Upper lobe of left lung (tissue), 6 donors: Measurements from ENCODE around the gene HDAC5. TPM values are rescaled to one million over a fixed set of nuclear protein-coding genes. Genes with fewer than 3 reads are reported as not detected.

Experiments used
- ATAC-seq, 2 donors: fragments of 200-7000 bp; cut with Tn5 transposase; one replicate each; pipeline ENCODE4 v1.9.1; 2022; ENCODE audit warnings: mild to moderate bottlenecking in 2 of 2, moderate library complexity in 2 of 2; ENCODE audit not compliant: low FRiP score in 2 of 2
- DNase-seq, 2 donors: peaks; one replicate each; pipeline ENCODE4 v3.0.0-alpha.2; 2019 to 2020
- H3K27ac ChIP-seq, 4 donors: fragments of 200-600 bp; sonication (generic); one replicate each; pipeline ENCODE4 v1.5.1; 2016 to 2019
- H3K27me3 ChIP-seq, 4 donors: fragments of 200-600 bp; sonication (generic); one replicate each; pipeline ENCODE4 v1.5.1; 2017 to 2019
- H3K36me3 ChIP-seq, 4 donors: fragments of 200-600 bp; sonication (generic); one replicate each; pipeline ENCODE4 v1.5.1; 2016 to 2019
- H3K4me1 ChIP-seq, 4 donors: fragments of 200-600 bp; sonication (generic); one replicate each; pipeline ENCODE4 v1.5.1; 2018 to 2019
- H3K4me3 ChIP-seq, 4 donors: fragments of 200-600 bp; sonication (generic); one replicate each; pipeline ENCODE4 v1.5.1; 2017 to 2019; ENCODE audit warnings: mild to moderate bottlenecking in 2 of 4, moderate library complexity in 1 of 4
- H3K9me3 ChIP-seq, 4 donors: fragments of 200-600 bp; sonication (generic); one replicate each; pipeline ENCODE4 v1.5.1; 2018 to 2019
- CTCF ChIP-seq, 6 experiments: fragments of 450-650 bp in 4 of 6; fragments of 200-600 bp in 2 of 6; sonication (generic) in 2 of 6; IDR thresholded peaks; one replicate each; pipeline ENCODE4 v1.5.1; 2016 to 2019; ENCODE audit warnings: antibody characterized with exemption in 6 of 6
- EP300 ChIP-seq, 4 donors: sonication (generic); formaldehyde crosslinking; IDR thresholded peaks; one replicate each; pipeline ENCODE4 v1.5.1; 2017; ENCODE audit warnings: antibody characterized with exemption in 4 of 4, control low read depth in 2 of 4
- POLR2A ChIP-seq, 4 donors: fragments of 450-650 bp; IDR thresholded peaks; one replicate each; pipeline ENCODE4 v1.5.1; 2016 to 2017; ENCODE audit warnings: antibody characterized with exemption in 4 of 4, mild to moderate bottlenecking in 2 of 4
- POLR2AphosphoS5 ChIP-seq, 2 donors: sonication (generic); formaldehyde crosslinking; IDR thresholded peaks; one replicate each; pipeline ENCODE4 v1.5.1; 2017; ENCODE audit warnings: antibody characterized with exemption in 2 of 2
- WGBS, 2 donors: methylation state at CpG; one replicate each; pipeline ENCODE4 v1.1.5; 2017 to 2018; 5-methylcytosine and 5-hydroxymethylcytosine counted together
- total RNA-seq, 6 donors: library from RNA; depleted of rRNA in 4 of 6; stranded (reverse); fragments of >200 nt in 4 of 6; gene quantifications; one replicate each; pipeline versions ENCODE4 v1.1.0 to v1.2.1, GENCODE V29; 2016 to 2021
- donor health status: DM: no; HTN: no; CAD: no; lungs with moderate emphysema.
- donor health status: DM: no; HTN: yes; CAD: no; lungs with severe emphysema.

HDAC5 gene
- total RNA-seq, 6 donors from 2014 or later, result 59.9 to 138 (median 64.9) TPM

- WGBS, 2 donors, result 73 to 82% methylated on average over 10 of the region's 10 CpGs
- DNase-seq (no peak), ATAC-seq (no peak)
- no peak overlapping the region for H3K27ac ChIP-seq
- H3K4me1 ChIP-seq, result peaks cover 15 to 25% (median 20%) of the 10 kb centered on the region in 4 donors
- TF ChIP-seq POLR2AphosphoS5 (IDR thresholded peaks at IDR 0.05) (no peak), CTCF (IDR thresholded peaks at IDR 0.05) (no peak), POLR2A (IDR thresholded peaks at IDR 0.05) (no peak), EP300 (IDR thresholded peaks at IDR 0.05) (no peak)
- no peaks in the 10 kb centered on the region for H3K9me3 ChIP-seq
- no peak overlapping the region for H3K4me3 ChIP-seq
- peaks cover 6 to 49% (median 20%) of the 10 kb centered on the region in 4 donors for H3K36me3 ChIP-seq
- H3K27me3 ChIP-seq, result no peaks in the 10 kb centered on the region
Measured at GRCh38 chr17:44063704-44064639, 59.5 kb downstream of the HDAC5 start.

- WGBS, 2 donors, result 91 to 96% methylated on average over 15 of the region's 15 CpGs
- H3K4me3 ChIP-seq, result no peak overlapping the region
Measured at GRCh38 chr17:44062871-44063270, 60.6 kb downstream of the HDAC5 start.

GRCh38 chr17:44061446-44061845, 62.0 kb downstream of the HDAC5 start:
- Histone ChIP-seq H3K9me3 (no peaks in the 10 kb centered on the region), H3K27ac (no peak overlapping the region), H3K36me3 (peaks cover 6 to 72% (median 30%) of the 10 kb centered on the region in 4 donors), H3K4me3 (no peak overlapping the region), H3K27me3 (no peaks in the 10 kb centered on the region), H3K4me1 (peaks cover 7 to 17% (median 11%) of the 10 kb centered on the region in 4 donors)
- 67 to 80% methylated on average over 1 of the region's 1 CpG for WGBS, 2 donors
- DNase-seq (no peak), ATAC-seq (no peak)
- no peak for TF ChIP-seq POLR2AphosphoS5 (IDR thresholded peaks at IDR 0.05)
- TF ChIP-seq POLR2A (IDR thresholded peaks at IDR 0.05), result no peak
- no peak for TF ChIP-seq CTCF (IDR thresholded peaks at IDR 0.05)
- no peak for TF ChIP-seq EP300 (IDR thresholded peaks at IDR 0.05)

More at GRCh38 chr17:44062871-44063270, 60.6 kb downstream of the HDAC5 start:
- Histone ChIP-seq H3K4me1 (peaks cover 15 to 25% (median 20%) of the 10 kb centered on the region in 4 donors), H3K27ac (no peak overlapping the region), H3K36me3 (peaks cover 6 to 60% (median 26%) of the 10 kb centered on the region in 4 donors), H3K27me3 (no peaks in the 10 kb centered on the region), H3K9me3 (no peaks in the 10 kb centered on the region)
- DNase-seq, result no peak
- no peak for ATAC-seq
- TF ChIP-seq POLR2A (IDR thresholded peaks at IDR 0.05) (no peak), EP300 (IDR thresholded peaks at IDR 0.05) (no peak), POLR2AphosphoS5 (IDR thresholded peaks at IDR 0.05) (no peak), CTCF (IDR thresholded peaks at IDR 0.05) (no peak)

GRCh38 chr17:44059101-44059892, 64.1 kb downstream of the HDAC5 start:
- no peak for TF ChIP-seq CTCF (IDR thresholded peaks at IDR 0.05)
- no peaks in the 10 kb centered on the region for H3K27me3 ChIP-seq
- H3K4me1 ChIP-seq, result peaks cover 0 to 2% (median 0%) of the 10 kb centered on the region in 4 donors
- H3K36me3 ChIP-seq, result peaks cover 6 to 83% (median 34%) of the 10 kb centered on the region in 4 donors
- H3K4me3 ChIP-seq, result no peak overlapping the region
- WGBS, 2 donors, result 85 to 88% methylated on average over 14 of the region's 14 CpGs
- H3K27ac ChIP-seq, result no peak overlapping the region
- ATAC-seq (no peak), DNase-seq (no peak)
- no peaks in the 10 kb centered on the region for H3K9me3 ChIP-seq
